ENCODE data around the gene JPT2. TPM values are rescaled to one million over a fixed set of nuclear protein-coding genes. Genes with fewer than 3 reads are reported as not detected.

The JPT2 gene, protein sequence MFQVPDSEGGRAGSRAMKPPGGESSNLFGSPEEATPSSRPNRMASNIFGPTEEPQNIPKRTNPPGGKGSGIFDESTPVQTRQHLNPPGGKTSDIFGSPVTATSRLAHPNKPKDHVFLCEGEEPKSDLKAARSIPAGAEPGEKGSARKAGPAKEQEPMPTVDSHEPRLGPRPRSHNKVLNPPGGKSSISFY
- 10 to 100 TPM; 56.6 to 75.3 TPM for total RNA-seq

DNA sequence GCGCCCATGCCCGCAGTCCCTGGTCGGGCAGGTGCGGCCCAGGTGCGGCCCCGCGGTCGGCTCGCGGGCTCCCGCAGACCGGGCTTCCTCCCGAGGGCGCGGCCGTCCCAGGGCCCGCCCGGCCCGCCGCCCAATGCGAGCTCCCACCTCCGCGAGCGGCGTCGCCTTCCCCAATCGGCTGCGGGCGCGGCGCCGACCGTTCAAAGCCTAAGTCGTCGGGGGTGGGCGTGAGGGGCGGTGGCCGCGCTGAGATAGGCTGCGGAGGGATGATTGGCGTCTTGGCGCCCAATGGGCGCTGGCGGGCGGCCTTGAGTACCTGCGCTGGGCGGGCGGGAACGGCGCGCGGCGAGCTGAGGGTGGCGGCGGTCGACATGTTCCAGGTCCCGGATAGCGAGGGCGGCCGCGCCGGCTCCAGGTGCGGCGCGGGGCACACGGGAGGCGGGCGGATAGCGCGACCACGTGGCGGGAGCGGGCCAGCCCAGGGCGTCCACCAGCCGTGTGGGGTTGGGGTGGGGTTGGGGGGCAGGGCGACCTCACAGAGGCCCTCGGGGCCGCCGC lies at the start of gene JPT2:
Gene JPT2 (plus strand): TSS at position 338 of the 558 bp plus-strand sequence. CDS start 34 bp downstream, at position 372.
- peak; percentile 99 for DNase-seq (ENCODE audit: low spot score)
- Histone ChIP-seq H3K4me1 (replicated peaks) (peaks cover 2% of the 10 kb centered on the region), H3K27ac (peak within 1 kb of the TSS; percentile 85 to 90), H3K27me3 (replicated peaks; ENCODE audit: insufficient read depth) (no peaks in the 10 kb centered on the region), H3K4me3 (peak within 1 kb of the TSS; percentile 71 to 76), H3K9me3 (no peaks in the 10 kb centered on the region), H3K36me3 (no peaks in the 10 kb centered on the region)
- intact Hi-C loops (cut with DNase I), result no loop called here
- WGBS, result under 1% methylated on average over 40 of the region's 79 CpGs
- TF ChIP-seq POLR2A (IDR thresholded peaks at IDR 0.05), result peak; percentile 93
- TF ChIP-seq POLR2AphosphoS5 (IDR thresholded peaks at IDR 0.05), result peak; percentile 94
- peak in 2 of 4 experiments; percentile 14 to 31 for TF ChIP-seq CTCF (IDR thresholded peaks at IDR 0.05)

GRCh38 chr16:1630450-1631213 lies 47.4 kb upstream of the JPT2 start:
- intact Hi-C loops (cut with DNase I), result no loop called here
- WGBS, result 76% methylated on average over 20 of the region's 20 CpGs
- Histone ChIP-seq H3K9me3 (no peaks in the 10 kb centered on the region), H3K36me3 (peaks cover 6 to 12% of the 10 kb centered on the region in 2 donors), H3K4me3 (no peak overlapping the region), H3K4me1 (replicated peaks) (peaks cover 6% of the 10 kb centered on the region), H3K27ac (peak overlapping the region in 1 of 2 donors; percentile 8), H3K27me3 (replicated peaks; ENCODE audit: insufficient read depth) (no peaks in the 10 kb centered on the region)
- peak; percentile 40 for DNase-seq (ENCODE audit: low spot score)
- TF ChIP-seq POLR2A (IDR thresholded peaks at IDR 0.05), result no peak
- peak; percentile 31 for TF ChIP-seq POLR2AphosphoS5 (IDR thresholded peaks at IDR 0.05)

- Histone ChIP-seq H3K27ac (peak overlapping the region in 1 of 2 donors; percentile 3), H3K4me1 (replicated peaks) (peaks cover 6% of the 10 kb centered on the region), H3K9me3 (no peaks in the 10 kb centered on the region), H3K4me3 (no peak overlapping the region), H3K27me3 (replicated peaks; ENCODE audit: insufficient read depth) (no peaks in the 10 kb centered on the region), H3K36me3 (peaks cover 6 to 12% of the 10 kb centered on the region in 2 donors)
- intact Hi-C loops (cut with DNase I), result no loop called here
- 80% methylated on average over 9 of the region's 9 CpGs for WGBS
- no peak for DNase-seq (ENCODE audit: low spot score)
- TF ChIP-seq POLR2A (IDR thresholded peaks at IDR 0.05), result no peak
Observed at GRCh38 chr16:1631230-1631629, 46.8 kb upstream of the JPT2 start.

- WGBS, result 65% methylated on average over 18 of the region's 18 CpGs
- intact Hi-C loops (cut with DNase I), result no loop called here
- no peak overlapping the region for H3K4me3 ChIP-seq
- TF ChIP-seq CTCF (IDR thresholded peaks at IDR 0.05) (no peak), POLR2AphosphoS5 (IDR thresholded peaks at IDR 0.05) (no peak), POLR2A (IDR thresholded peaks at IDR 0.05) (no peak)
- H3K36me3 ChIP-seq, result peaks cover 0 to 12% of the 10 kb centered on the region in 2 donors
- no peak for DNase-seq (ENCODE audit: low spot score)
- no peaks in the 10 kb centered on the region for H3K9me3 ChIP-seq
- peak overlapping the region in 1 of 2 donors; percentile 3 for H3K27ac ChIP-seq
- peaks cover 6% of the 10 kb centered on the region for H3K4me1 ChIP-seq (replicated peaks)
- no peaks in the 10 kb centered on the region for H3K27me3 ChIP-seq (replicated peaks; ENCODE audit: insufficient read depth)
Observed at GRCh38 chr16:1631931-1632637, 46.0 kb upstream of the JPT2 start.

DNA sequence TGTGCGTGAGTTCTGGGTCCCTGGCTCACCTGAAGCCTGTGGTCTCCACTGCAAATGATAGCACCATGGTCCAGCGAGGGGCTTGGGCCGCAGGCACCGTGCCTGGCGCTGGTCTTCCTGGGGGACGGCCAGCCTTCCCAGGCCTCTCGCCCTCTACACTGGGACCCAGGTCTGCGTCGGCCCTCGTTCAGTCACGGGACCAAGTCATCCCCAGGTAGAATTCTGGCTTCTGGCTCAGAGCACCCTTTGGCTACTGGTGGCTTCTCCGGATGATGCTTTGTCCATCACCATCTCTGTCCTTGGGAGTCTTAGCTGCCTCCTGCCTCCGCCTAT lies 45.5 kb upstream of the JPT2 start:
- WGBS, result 93% methylated on average over 13 of the region's 13 CpGs
- Histone ChIP-seq H3K9me3 (no peaks in the 10 kb centered on the region), H3K4me3 (no peak overlapping the region), H3K27me3 (replicated peaks; ENCODE audit: insufficient read depth) (no peaks in the 10 kb centered on the region), H3K27ac (no peak overlapping the region), H3K36me3 (peaks cover 0 to 12% of the 10 kb centered on the region in 2 donors), H3K4me1 (replicated peaks) (peaks cover 6% of the 10 kb centered on the region)
- TF ChIP-seq POLR2A (IDR thresholded peaks at IDR 0.05) (no peak), POLR2AphosphoS5 (IDR thresholded peaks at IDR 0.05) (no peak), CTCF (IDR thresholded peaks at IDR 0.05) (no peak)
- no peak for DNase-seq (ENCODE audit: low spot score)
- intact Hi-C loops (cut with DNase I), result no loop called here

Data from prostate gland (tissue), 2 donors.